H54 (cell line): ENCODE data around the gene ATF1.

Source experiments
- DNase-seq: peaks from one replicate; pipeline ENCODE4 v3.0.0; 2011; ENCODE audit warnings: low spot score, mixed read lengths; ENCODE audit not compliant: insufficient read length
- FAIRE-seq: peaks from 3 replicates; lab custom pipeline; 2011; peaks lifted over from hg19 to GRCh38; lab: Jason Lieb, UNC
- POLR2A ChIP-seq: IDR thresholded peaks from 2 replicates; pipeline ENCODE4 v1.6.1; 2011; ENCODE audit warnings: low read depth, mild to moderate bottlenecking, low read length

ATF1 gene

GRCh38 chr12:50763639-50764285, at the start of gene ATF1:
Gene ATF1 (plus strand): TSS chr12:50764101. CDS start chr12:50780146, 16,045 bp downstream.
- FAIRE-seq, result no peak
- peak; percentile 87 for DNase-seq
- peak; percentile 94 for TF ChIP-seq POLR2A

- DNase-seq (no peak), FAIRE-seq (no peak)
- TF ChIP-seq POLR2A, result no peak
Observed at GRCh38 chr12:50715174-50715573, 48.7 kb upstream of the ATF1 start.

- TF ChIP-seq POLR2A, result no peak
- no peak for FAIRE-seq
Observed at GRCh38 chr12:50718760-50719159, 45.1 kb upstream of the ATF1 start.

GRCh38 chr12:50720085-50720484, 43.8 kb upstream of the ATF1 start:
- TF ChIP-seq POLR2A, result no peak
- no peak for DNase-seq
- FAIRE-seq, result no peak

More at GRCh38 chr12:50718760-50719159, 45.1 kb upstream of the ATF1 start:
- DNase-seq, result no peak

GRCh38 chr12:50720501-50720900, 43.4 kb upstream of the ATF1 start:
- no peak for TF ChIP-seq POLR2A
- DNase-seq, result no peak
- FAIRE-seq, result no peak

GRCh38 chr12:50723865-50724264, 40.0 kb upstream of the ATF1 start:
- no peak for FAIRE-seq
- no peak for DNase-seq
- no peak for TF ChIP-seq POLR2A

GRCh38 chr12:50725011-50725942, 38.6 kb upstream of the ATF1 start:
- no peak for FAIRE-seq
- DNase-seq, result no peak
- no peak for TF ChIP-seq POLR2A

GRCh38 chr12:50727466-50727865, 36.4 kb upstream of the ATF1 start:
- no peak for DNase-seq
- FAIRE-seq, result no peak
- TF ChIP-seq POLR2A, result no peak

GRCh38 chr12:50728417-50728816, 35.5 kb upstream of the ATF1 start:
- DNase-seq (no peak), FAIRE-seq (no peak)
- no peak for TF ChIP-seq POLR2A

GRCh38 chr12:50728841-50729240, 35.1 kb upstream of the ATF1 start:
- no peak for TF ChIP-seq POLR2A
- no peak for DNase-seq
- FAIRE-seq, result no peak

- DNase-seq, result peak; percentile 74
- no peak for TF ChIP-seq POLR2A
- FAIRE-seq, result peak; percentile 96
Observed at GRCh38 chr12:50732591-50732990, 31.3 kb upstream of the ATF1 start.

- DNase-seq (no peak), FAIRE-seq (no peak)
- TF ChIP-seq POLR2A, result no peak
Observed at GRCh38 chr12:50733706-50734105, 30.2 kb upstream of the ATF1 start.

- no peak for TF ChIP-seq POLR2A
- FAIRE-seq, result no peak
Observed at GRCh38 chr12:50734409-50735263, 29.3 kb upstream of the ATF1 start.

More at GRCh38 chr12:50734409-50735263, 29.3 kb upstream of the ATF1 start:
- no peak for DNase-seq
